ENCODE measurements around the gene RCAN2.

RCAN2 gene

GRCh38 chr6:46246081-46246480 is 245.2 kb downstream of the RCAN2 start:
- DNase-seq = no peak

GRCh38 chr6:46244670-46245069 is 246.6 kb downstream of the RCAN2 start:
- DNase-seq = no peak

GRCh38 chr6:46243754-46244153 is 247.5 kb downstream of the RCAN2 start:
- DNase-seq = no peak

GRCh38 chr6:46242921-46243320 is 248.3 kb downstream of the RCAN2 start:
- no peak for DNase-seq

GRCh38 chr6:46240866-46241565 is 250.2 kb downstream of the RCAN2 start:
- DNase-seq = no peak

- DNase-seq = no peak
Measured at GRCh38 chr6:46236752-46237151, 254.5 kb downstream of the RCAN2 start.

GRCh38 chr6:46235242-46235641 is 256.0 kb downstream of the RCAN2 start:
- DNase-seq = no peak

- no peak for DNase-seq
Measured at GRCh38 chr6:46234700-46235099, 256.5 kb downstream of the RCAN2 start.

GRCh38 chr6:46234156-46234556 is 257.1 kb downstream of the RCAN2 start:
- no peak for DNase-seq

- DNase-seq = no peak
Measured at GRCh38 chr6:46233129-46233528, 258.1 kb downstream of the RCAN2 start.

- no peak for DNase-seq
Measured at GRCh38 chr6:46222286-46222685, 269.0 kb downstream of the RCAN2 start.

GRCh38 chr6:46221222-46221793 is 269.9 kb downstream of the RCAN2 start:
- DNase-seq = no peak

GRCh38 chr6:46220352-46221221 is 270.7 kb downstream of the RCAN2 start:
- DNase-seq = no peak

GRCh38 chr6:46219661-46220060 is 271.6 kb downstream of the RCAN2 start:
- no peak for DNase-seq

- no peak for DNase-seq
Measured at GRCh38 chr6:46218457-46218856, 272.8 kb downstream of the RCAN2 start.

GRCh38 chr6:46217671-46218131 is 273.5 kb downstream of the RCAN2 start:
- no peak for DNase-seq

- no peak for DNase-seq
Measured at GRCh38 chr6:46216879-46217278, 274.4 kb downstream of the RCAN2 start.

GRCh38 chr6:46215777-46216176 is 275.5 kb downstream of the RCAN2 start:
- no peak for DNase-seq

- no peak for DNase-seq
Measured at GRCh38 chr6:46215213-46215612, 276.0 kb downstream of the RCAN2 start.

- DNase-seq = no peak
Measured at GRCh38 chr6:46211917-46212316, 279.3 kb downstream of the RCAN2 start.

- DNase-seq = no peak
Measured at GRCh38 chr6:46210294-46210693, 281.0 kb downstream of the RCAN2 start.

GRCh38 chr6:46208303-46208702 is 282.9 kb downstream of the RCAN2 start:
- no peak for DNase-seq

- no peak for DNase-seq
Measured at GRCh38 chr6:46207174-46207573, 284.1 kb downstream of the RCAN2 start.
